Activated naive CD8-positive, alpha-beta T cell (primary cell): ENCODE data around the gene HMGN1.
A peak's percentile ranks its signal among the peaks of the same experiment; 100 is the strongest.

ENCODE experiments used
- H3K27ac Mint-ChIP-seq: one replicate; pipeline ENCODE4 v1.8.0; 2021; ENCODE audit warnings: mixed read lengths
- H3K27me3 Mint-ChIP-seq: one replicate; pipeline ENCODE4 v1.8.0; 2021; ENCODE audit warnings: mixed read lengths
- H3K36me3 Mint-ChIP-seq: one replicate; pipeline ENCODE4 v1.8.0; 2021; ENCODE audit warnings: mixed read lengths
- H3K4me1 Mint-ChIP-seq: one replicate; pipeline ENCODE4 v1.8.0; 2021; ENCODE audit warnings: low read depth, mixed read lengths
- H3K4me3 Mint-ChIP-seq: one replicate; pipeline ENCODE4 v1.8.0; 2021; ENCODE audit warnings: mild to moderate bottlenecking, mixed read lengths
- H3K9me3 Mint-ChIP-seq: one replicate; pipeline ENCODE4 v1.8.0; 2021; ENCODE audit warnings: low read depth, mixed read lengths

Gene HMGN1

GRCh38 chr21:39326607-39327307 is 22.1 kb downstream of the HMGN1 start:
- Mint-ChIP-seq H3K4me3 (no peak overlapping the region), H3K4me1 (no peaks in the 10 kb centered on the region), H3K36me3 (no peaks in the 10 kb centered on the region), H3K27me3 (peaks cover 4% of the 10 kb centered on the region), H3K9me3 (no peaks in the 10 kb centered on the region), H3K27ac (no peak overlapping the region)

GRCh38 chr21:39325458-39325857 is 23.4 kb downstream of the HMGN1 start:
- H3K27me3 Mint-ChIP-seq = peaks cover 4% of the 10 kb centered on the region
- no peak overlapping the region for H3K27ac Mint-ChIP-seq
- no peaks in the 10 kb centered on the region for H3K9me3 Mint-ChIP-seq
- no peak overlapping the region for H3K4me3 Mint-ChIP-seq
- no peaks in the 10 kb centered on the region for H3K36me3 Mint-ChIP-seq
- no peaks in the 10 kb centered on the region for H3K4me1 Mint-ChIP-seq

GRCh38 chr21:39321424-39321823 is 27.5 kb downstream of the HMGN1 start:
- Mint-ChIP-seq H3K27ac (no peak overlapping the region), H3K27me3 (peaks cover 1% of the 10 kb centered on the region), H3K36me3 (no peaks in the 10 kb centered on the region), H3K4me3 (no peak overlapping the region), H3K4me1 (peaks cover 1% of the 10 kb centered on the region), H3K9me3 (no peaks in the 10 kb centered on the region)

DNA sequence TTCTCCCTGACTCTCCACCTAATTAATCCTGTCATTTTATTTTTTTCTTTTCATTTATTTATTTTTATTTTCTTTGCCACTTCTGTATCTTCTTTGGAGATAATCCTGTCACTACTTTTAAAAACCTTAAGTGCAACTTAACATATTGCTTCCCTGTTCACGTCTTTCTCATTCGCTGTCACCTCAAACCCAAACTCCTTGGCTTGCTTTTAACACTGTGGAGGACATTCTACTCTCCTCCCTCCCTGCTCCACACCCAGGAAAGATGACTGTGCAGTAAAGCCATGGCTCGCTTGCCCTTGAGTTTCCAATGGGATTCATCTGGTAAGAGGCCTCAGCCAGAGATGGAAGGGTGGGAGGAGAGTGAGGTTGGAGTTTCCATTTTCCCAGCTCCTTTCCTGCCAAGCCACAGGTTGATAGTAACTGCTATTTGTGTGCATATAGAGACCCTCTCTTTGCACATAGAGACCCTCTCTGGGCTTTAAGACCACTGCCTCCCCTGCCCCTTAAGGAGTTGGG is 29.0 kb downstream of the HMGN1 start:
- Mint-ChIP-seq H3K4me1 (peaks cover 12% of the 10 kb centered on the region), H3K27me3 (no peaks in the 10 kb centered on the region), H3K27ac (no peak overlapping the region), H3K4me3 (no peak overlapping the region), H3K9me3 (no peaks in the 10 kb centered on the region), H3K36me3 (no peaks in the 10 kb centered on the region)

GRCh38 chr21:39319251-39319756 is 29.6 kb downstream of the HMGN1 start:
- no peak overlapping the region for H3K27ac Mint-ChIP-seq
- no peak overlapping the region for H3K4me3 Mint-ChIP-seq
- no peaks in the 10 kb centered on the region for H3K36me3 Mint-ChIP-seq
- H3K4me1 Mint-ChIP-seq = peaks cover 16% of the 10 kb centered on the region
- no peaks in the 10 kb centered on the region for H3K27me3 Mint-ChIP-seq
- H3K9me3 Mint-ChIP-seq = no peaks in the 10 kb centered on the region

- no peaks in the 10 kb centered on the region for H3K36me3 Mint-ChIP-seq
- H3K4me3 Mint-ChIP-seq = no peak overlapping the region
- no peaks in the 10 kb centered on the region for H3K9me3 Mint-ChIP-seq
- H3K4me1 Mint-ChIP-seq = peaks cover 18% of the 10 kb centered on the region
- H3K27ac Mint-ChIP-seq = no peak overlapping the region
- H3K27me3 Mint-ChIP-seq = no peaks in the 10 kb centered on the region
Measured at GRCh38 chr21:39318091-39318959, 30.6 kb downstream of the HMGN1 start.

DNA sequence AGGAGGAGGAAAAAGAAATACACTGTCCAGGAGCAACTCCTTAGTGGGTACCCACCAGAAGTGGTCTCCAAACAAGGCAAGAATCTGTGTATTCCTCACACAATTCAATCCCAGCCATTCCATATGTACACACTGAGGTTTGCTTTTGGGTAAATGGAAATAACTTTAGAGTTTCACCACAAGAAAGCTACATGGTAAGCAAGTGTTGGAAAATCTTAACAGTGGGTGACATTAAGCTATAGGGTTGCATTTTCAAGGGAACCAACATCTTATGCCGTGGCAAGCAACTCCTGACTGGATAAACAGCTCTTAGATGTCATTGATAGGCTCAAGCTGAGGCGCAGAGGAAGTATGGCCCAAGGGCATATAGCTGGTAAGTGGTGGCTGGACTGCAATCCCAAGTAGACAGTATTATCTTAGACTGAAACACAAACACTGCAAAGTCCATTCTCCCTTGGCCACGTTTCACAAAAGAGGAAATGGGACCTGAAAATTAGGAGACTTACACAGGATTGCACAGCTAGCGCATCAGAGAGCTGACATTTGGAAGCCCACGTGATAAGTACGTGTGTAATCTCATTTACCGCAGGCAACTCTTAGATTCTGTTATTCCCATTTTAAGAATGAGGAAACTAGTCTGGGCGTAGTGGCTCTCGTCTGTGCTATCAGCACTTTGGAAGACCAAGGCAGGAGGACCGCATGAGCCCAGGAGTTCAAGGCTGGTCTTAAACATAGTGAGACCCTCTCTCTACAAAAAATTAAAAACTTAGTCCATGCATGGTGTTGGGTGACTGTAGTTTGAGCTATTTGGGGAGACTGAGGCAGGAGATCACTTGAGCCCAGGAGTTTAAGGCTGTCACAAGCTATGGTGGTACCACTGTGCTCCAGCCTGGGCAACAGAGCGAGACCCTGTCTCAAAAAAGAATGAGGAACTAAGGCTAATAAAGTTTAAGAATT is 31.5 kb downstream of the HMGN1 start:
- Mint-ChIP-seq H3K36me3 (no peaks in the 10 kb centered on the region), H3K27me3 (no peaks in the 10 kb centered on the region), H3K9me3 (no peaks in the 10 kb centered on the region), H3K4me1 (peaks cover 18% of the 10 kb centered on the region), H3K27ac (no peak overlapping the region), H3K4me3 (no peak overlapping the region)

DNA sequence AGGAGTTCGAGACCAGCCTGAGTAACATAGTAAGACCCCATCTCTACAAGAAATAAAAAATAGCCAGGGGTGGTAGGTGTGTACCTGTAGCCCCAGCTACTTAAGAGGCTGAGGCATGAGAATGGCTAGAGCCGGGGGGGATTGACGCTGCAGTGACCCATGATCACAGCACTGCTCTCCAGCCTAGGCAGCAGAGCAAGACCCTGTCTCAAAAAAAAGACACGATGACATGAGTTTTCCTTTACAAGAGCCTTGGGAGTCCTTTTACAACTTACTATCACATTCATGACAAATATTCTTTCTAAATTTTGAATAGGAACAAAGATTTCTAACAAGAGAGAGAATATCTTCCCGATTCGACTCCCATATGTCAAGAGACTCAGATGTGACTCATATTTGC is 32.2 kb downstream of the HMGN1 start:
- H3K27ac Mint-ChIP-seq = no peak overlapping the region
- H3K36me3 Mint-ChIP-seq = no peaks in the 10 kb centered on the region
- H3K4me1 Mint-ChIP-seq = peaks cover 24% of the 10 kb centered on the region
- no peak overlapping the region for H3K4me3 Mint-ChIP-seq
- no peaks in the 10 kb centered on the region for H3K9me3 Mint-ChIP-seq
- no peaks in the 10 kb centered on the region for H3K27me3 Mint-ChIP-seq

- Mint-ChIP-seq H3K4me1 (peaks cover 32% of the 10 kb centered on the region), H3K27ac (peak overlapping the region; percentile 35), H3K4me3 (peak overlapping the region; percentile 66), H3K9me3 (no peaks in the 10 kb centered on the region), H3K36me3 (peaks cover 2% of the 10 kb centered on the region), H3K27me3 (no peaks in the 10 kb centered on the region)
Measured at GRCh38 chr21:39315603-39316445, 33.1 kb downstream of the HMGN1 start.

DNA sequence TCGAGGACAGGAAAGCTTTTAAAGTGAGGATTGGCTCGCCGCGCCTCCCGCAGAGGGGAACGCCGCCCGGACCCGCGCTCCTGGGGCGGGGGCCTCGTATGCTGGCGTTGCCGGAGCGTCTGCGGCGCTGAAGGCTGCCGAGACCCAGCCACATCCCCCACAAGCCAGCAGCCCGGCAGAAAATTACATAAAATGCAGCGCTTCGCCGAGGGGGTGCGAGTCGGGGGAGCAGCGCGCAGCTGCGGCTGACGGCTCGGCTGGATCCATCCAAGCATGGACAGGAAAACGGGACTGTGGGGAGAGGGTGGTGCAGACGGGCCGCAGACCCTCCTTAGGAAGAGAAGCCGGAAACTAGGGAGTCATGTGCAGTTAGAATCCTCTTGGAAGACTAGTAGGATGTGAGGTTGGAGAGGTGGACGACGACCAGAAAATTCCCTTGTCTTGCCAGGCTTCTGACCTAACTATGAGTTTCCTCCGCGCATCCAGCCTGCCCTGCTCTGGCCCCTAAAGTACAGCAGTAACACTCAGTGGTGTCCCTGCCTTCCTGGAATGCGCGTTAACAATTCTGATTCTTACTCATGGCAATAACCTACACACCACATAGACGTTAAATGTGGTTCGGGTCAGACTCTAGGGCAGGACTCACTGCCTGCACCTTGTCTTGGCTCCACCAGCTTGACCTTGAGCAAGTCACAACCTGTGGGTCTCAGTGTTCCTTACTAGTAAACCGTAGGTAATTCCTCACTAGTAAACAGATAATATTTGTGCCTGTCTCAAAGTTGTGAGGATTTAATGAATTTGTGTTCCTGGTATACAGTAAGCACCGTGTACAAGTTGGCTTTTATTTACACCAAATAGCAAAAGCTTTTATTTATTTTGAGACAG is 34.5 kb downstream of the HMGN1 start:
- Mint-ChIP-seq H3K4me1 (peaks cover 38% of the 10 kb centered on the region), H3K27me3 (no peaks in the 10 kb centered on the region), H3K9me3 (no peaks in the 10 kb centered on the region), H3K27ac (peak overlapping the region; percentile 93), H3K36me3 (peaks cover 2% of the 10 kb centered on the region), H3K4me3 (peak overlapping the region; percentile 90)

DNA sequence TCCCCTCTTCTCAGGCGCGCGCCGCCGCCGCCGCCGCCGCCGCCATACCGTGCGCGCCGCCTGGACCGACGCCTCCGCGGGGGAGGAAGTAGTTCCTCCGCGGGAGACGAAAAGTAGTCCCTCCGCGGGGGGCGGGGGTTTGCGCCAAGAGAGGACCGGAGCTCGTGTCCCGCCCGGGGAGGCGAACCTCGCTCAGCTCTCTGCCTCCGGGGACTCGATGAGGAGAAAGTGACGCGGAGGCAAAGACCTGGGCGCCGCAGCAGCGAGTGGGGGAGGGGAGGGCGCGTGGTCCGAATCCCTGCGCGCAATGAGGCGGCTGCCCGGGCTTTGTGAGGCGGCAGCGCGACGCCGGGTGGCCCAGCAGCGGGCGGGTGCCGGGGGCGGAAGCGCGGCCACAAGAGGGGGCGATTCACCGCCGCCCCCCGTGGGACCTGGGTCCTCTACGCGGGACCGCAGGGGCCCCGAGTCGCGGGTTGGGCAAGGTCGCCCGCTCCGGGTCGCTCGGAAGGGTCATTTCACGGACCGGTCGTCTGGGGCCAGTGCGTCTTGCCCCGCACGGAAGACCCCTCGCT is 35.2 kb downstream of the HMGN1 start, which contains the start of gene BRWD1:
TSS of gene BRWD1 (minus strand) at position 62 of the 572 bp plus-strand sequence. CDS start 141 bp downstream, outside the sequence.
- H3K9me3 Mint-ChIP-seq = no peaks in the 10 kb centered on the region
- H3K27me3 Mint-ChIP-seq = no peaks in the 10 kb centered on the region
- H3K4me3 Mint-ChIP-seq = peak within 1 kb of the TSS; percentile 90
- H3K27ac Mint-ChIP-seq = peak within 1 kb of the TSS; percentile 95
- H3K4me1 Mint-ChIP-seq = peaks cover 43% of the 10 kb centered on the region
- peaks cover 2% of the 10 kb centered on the region for H3K36me3 Mint-ChIP-seq

DNA sequence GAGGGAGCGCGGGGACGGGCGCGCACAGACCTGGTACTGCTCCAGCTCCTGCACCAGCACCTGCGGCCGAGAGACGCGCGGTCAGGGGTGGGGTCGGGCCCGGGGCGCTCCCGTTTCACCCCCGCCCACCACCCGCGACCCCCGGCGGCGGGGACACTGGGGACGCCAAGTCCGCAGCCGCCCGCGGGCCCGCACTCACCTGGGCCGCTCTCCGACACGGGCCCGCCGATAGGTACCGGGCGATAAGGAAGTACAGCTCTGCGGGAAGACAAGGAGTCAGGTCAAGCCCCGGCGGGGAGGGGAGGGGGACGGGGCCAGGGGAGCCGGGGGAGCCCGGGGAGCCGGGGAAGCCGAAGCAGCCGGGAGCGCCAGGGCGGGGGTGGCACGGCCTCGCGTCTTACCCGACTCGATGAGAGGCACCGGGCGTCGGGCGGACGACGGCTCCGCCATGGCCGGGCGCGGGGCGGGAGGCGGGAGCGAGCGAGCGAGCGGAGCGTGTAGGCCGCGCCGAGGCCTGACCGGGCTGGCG is 35.8 kb downstream of the HMGN1 start:
- H3K9me3 Mint-ChIP-seq = no peaks in the 10 kb centered on the region

More for the DNA sequence above, 35.8 kb downstream of the HMGN1 start:
- Mint-ChIP-seq H3K4me3 (peak overlapping the region; percentile 83), H3K4me1 (peaks cover 47% of the 10 kb centered on the region), H3K36me3 (peaks cover 2% of the 10 kb centered on the region), H3K27me3 (no peaks in the 10 kb centered on the region), H3K27ac (no peak overlapping the region)
